Activated CD8-positive, alpha-beta memory T cell treated with anti-CD3 and anti-CD28 coated beads, Interleukin-2, amount 50 U/mL, for 48 hours (primary cell): ENCODE measurements around the gene KRT79.

Experiments used
- DNase-seq: peaks from one replicate; pipeline ENCODE4 v3.0.0-alpha.2; 2020

The KRT79 gene

GRCh38 chr12:52788192-52788875 lies 45.8 kb downstream of the KRT79 start:
- DNase-seq, result no peak

GRCh38 chr12:52787324-52788191 lies 46.6 kb downstream of the KRT79 start:
- no peak for DNase-seq

DNA sequence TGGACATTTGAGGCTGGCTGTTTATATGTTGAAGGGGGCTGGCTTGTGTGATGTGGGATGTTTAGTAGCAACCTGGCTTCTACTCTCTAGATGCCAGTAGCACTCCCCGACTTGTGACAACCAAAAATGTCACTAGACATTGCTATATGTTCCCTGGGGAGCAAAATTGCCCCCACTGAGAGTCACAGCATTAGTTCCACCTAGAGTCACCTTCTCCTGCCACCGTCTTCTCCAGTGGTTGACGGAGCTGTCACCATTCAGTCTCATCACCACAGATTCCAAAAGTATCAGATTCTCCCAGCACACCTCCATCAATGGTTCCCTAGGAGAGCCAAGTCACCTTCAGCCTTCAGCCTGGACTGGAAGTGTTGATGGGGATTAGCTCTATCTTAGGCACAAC lies 49.2 kb downstream of the KRT79 start:
- no peak for DNase-seq

DNA sequence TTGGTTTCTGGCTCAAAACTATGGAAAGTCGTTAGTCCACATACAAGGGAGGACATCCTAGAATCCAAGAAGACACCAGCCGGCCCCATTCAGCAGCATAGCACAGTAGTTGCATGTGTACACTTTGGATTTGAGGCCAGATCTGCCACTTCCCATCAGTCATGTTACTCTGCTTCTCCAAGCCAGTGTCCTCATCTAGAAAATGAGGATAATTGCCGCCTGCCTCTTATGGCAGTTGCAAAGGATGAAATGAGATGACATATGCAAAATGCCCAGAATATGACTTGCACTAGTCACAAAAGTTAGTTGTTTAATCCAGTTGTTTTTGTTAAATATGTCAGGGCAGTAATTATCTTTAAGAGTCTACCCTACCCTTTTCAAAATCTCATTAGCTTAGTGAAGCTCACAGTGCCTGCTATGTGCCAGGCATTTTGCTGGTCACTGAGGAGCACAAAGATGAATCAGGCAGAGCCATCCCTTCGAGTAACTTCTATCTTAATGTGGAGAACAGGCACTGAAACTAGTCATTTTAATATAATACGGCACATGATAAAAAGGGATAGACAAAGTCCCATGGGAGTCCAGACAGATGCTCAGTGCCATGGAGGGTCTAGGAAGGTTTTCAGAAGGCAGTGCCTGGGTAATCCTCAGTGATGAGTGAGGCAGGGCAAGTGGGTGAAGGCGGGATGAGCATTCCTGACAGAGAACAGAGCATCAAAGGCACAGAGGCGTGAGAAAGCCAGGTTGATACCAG lies 50.4 kb downstream of the KRT79 start:
- DNase-seq, result no peak

GRCh38 chr12:52782502-52782901 lies 51.6 kb downstream of the KRT79 start:
- DNase-seq, result no peak

DNA sequence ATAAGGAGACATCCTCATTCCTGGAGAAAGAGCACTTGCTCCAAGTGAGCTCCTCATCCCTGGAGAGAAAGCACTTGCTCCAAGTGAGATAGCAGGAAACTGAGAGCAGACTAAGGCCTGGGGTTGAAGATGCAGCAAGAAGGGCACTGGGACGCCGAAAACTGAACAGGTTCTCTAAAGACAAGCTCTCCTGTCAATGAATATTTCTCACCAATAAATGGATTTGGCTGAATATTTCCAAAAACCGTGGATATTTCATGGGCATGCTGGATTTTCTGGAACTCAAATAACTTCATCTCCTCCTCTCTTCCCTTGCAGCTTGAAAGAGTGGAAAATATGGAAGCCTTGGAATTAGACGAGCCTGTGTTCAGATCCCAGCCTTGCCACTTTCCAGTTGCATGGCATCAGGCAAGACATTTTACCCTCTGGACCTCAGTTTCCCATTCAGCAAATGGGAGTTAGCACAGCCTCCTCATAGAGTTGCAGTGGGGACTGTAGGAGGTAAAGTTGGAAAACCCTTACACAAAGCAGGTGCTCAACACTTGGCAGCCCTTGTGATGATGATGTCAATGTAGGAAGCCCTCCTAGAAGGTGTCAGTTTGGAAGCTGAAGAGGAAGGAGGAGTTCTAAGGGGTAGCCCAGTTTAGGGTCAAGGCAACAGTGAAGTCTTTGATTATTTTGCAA lies 52.6 kb downstream of the KRT79 start:
- DNase-seq, result no peak

GRCh38 chr12:52779914-52780313 lies 54.2 kb downstream of the KRT79 start:
- no peak for DNase-seq

GRCh38 chr12:52778833-52779232 lies 55.3 kb downstream of the KRT79 start:
- no peak for DNase-seq

DNA sequence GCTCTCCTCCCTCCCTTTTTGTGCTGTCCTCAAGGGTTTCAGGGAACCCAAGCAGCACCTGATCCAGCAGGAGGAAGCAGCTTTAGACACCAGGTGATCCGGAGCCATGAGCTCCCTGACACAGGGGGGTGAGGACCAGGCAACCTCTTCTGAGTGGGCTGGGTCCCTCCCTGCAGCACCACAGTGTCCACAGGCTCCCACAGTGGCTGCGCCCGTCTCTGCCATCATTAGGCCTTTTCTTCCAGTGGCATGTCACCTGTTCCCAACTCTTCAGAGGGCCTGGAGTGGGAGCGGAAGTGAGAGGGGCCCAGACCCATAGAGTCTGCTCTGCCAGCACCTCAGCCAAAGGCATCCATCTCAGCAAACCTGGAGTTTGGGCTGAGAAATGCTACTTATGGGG lies 56.5 kb downstream of the KRT79 start:
- DNase-seq, result no peak

- DNase-seq, result no peak
These were observed 57.2 kb downstream of the KRT79 start, which contains the start of gene KRT76 for GRCh38 chr12:52776913-52777395. TSS of gene KRT76 (minus strand) at chr12:52777345. CDS start at chr12:52777291, 54 bp downstream.

DNA sequence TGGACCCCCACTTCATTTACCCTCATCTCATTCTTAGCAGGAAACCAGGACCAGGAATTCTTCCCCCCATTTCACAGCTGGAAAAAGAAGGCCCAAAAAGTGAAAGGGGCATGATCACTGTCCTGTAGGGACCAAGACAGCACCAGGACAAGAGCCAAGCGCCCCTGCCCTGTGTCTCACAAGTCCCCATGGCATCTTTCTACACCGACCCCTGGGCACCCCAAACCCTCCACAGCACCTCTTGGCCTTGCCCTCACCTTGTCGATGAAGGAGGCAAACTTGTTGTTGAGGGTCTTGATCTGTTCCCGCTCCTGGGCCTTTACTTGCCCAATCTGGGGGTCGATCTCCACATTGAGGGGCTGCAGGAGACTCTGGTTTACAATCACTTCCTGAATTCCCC lies 57.7 kb downstream of the KRT79 start:
- no peak for DNase-seq

DNA sequence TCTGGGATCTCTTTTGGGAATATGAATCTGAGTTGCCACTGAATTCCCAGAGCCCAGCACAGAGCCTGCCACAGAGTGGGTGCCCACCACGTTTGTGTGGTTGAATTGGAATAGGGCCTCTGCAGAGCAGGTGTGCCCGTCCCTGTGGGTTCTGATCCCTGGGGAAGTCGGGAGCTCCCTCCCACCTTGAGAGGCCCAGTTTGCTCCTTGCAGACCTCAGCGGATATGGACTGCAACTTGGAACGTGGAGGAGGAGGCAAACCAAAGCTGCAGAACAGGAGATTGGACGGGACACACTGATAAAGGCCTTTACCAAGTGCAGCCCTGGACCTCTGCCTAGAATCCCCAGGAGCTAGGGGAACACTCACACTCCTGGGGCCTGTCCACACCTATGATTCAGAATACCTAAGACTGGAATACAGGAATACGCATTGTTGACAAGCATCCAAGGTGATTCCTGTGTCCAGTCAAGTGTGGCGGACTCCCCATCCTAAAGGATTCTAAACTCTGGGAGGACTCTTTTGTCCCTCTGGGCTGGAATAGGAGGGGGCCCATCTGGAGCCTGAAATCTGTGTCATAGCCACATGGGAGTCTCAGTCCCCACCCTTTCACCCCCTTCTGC lies 59.4 kb downstream of the KRT79 start:
- no peak for DNase-seq

DNA sequence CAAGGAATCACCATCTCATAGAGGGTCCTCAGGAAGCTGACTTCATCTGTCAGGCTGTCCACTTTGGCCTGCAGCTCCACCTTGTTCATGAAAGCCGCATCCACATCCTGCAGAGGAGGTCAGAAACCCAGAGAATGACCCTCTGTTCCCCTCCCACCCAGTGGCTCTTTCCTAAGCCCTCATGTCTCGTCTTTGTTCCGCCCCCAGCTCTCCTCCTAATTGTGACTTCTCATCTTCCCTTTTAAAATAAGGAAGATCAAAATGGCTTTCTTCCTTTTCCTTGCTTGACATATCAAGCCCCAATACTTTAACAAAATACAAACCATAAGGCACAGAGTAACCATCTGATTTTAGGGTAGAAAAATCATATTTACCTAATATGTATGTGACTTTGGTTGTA lies 61.3 kb downstream of the KRT79 start:
- no peak for DNase-seq

DNA sequence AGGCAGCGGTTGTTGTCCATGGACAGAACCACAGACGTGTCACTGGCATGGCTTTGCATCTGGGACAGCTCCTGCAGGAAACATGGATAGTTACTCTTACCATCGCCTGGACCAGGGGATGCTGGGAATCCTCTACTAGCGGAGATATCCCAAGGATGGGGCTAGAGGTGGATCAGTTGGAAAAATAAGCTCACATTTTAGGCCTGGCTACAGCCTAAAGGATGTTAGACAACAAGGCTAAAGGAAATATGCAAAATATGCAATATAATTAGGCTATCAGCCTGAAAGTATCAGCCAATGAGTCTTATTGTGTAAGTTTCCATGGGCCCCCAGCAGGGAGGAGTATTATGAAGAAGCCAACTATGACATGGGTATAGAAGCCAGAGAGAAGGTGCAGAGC lies 61.9 kb downstream of the KRT79 start:
- DNase-seq, result peak; percentile 10

DNA sequence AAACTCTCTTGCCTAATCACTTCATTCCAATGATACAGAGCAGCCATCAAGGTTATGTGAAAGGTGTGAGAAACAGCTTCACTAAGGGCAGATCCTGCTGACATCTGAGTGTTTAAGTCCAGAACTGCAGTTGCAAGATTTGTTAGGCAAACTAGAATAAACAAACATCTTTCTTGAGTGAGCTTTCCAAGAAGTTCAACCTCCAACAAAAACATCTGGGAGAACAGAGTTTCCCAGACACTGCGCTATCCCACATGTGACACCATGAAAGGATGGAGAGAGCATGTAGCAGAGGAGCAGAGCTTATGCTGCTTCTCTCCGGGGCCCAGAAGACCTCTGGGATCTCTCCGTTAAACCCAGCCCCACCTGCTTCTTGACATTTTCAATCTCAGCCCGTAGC lies 62.6 kb downstream of the KRT79 start:
- DNase-seq, result no peak
